Ascending aorta (tissue), 2 donors: ENCODE data around the gene HECTD1. TPM values are rescaled to one million over a fixed set of nuclear protein-coding genes. Genes with fewer than 3 reads are reported as not detected.
"Not testable (repeated sequence)": the region's sequence is repeated elsewhere in the genome, so short reads cannot be mapped to it uniquely, and the experiment has no call there.

Source experiments
- DNase-seq, 2 donors: peaks; one replicate each; pipeline ENCODE4 v3.0.0-alpha.2; 2019; ENCODE audit warnings: low spot score in 2 of 2
- H3K27ac ChIP-seq, 2 donors: fragments of 200-600 bp; sonication (generic); one replicate each; pipeline ENCODE4 v1.5.1; 2016 to 2017; ENCODE audit warnings: mild to moderate bottlenecking in 1 of 2
- H3K27me3 ChIP-seq: fragments of 200-600 bp; sonication (generic); one replicate; pipeline ENCODE4 v1.5.1; 2017
- H3K36me3 ChIP-seq, 2 donors: fragments of 200-600 bp; sonication (generic); one replicate each; pipeline ENCODE4 v1.5.1; 2016
- H3K4me1 ChIP-seq, 2 donors: fragments of 200-600 bp; sonication (generic); one replicate each; pipeline ENCODE4 v1.5.1; 2016 to 2017; ENCODE audit warnings: mild to moderate bottlenecking in 1 of 2
- H3K4me3 ChIP-seq, 2 donors: fragments of 200-600 bp; sonication (generic); one replicate each; pipeline ENCODE4 v1.5.1; 2016 to 2017; ENCODE audit warnings: mild to moderate bottlenecking in 1 of 2
- H3K9me3 ChIP-seq, 2 donors: fragments of 200-600 bp; sonication (generic); one replicate each; pipeline ENCODE4 v1.5.1; 2016
- intact Hi-C: fragments of 100-400 bp; cut with DNase I; formaldehyde crosslinking; loops from one replicate; pipeline ENCODE4 v1.15.1; 2023
- total RNA-seq: library from RNA; depleted of rRNA; stranded (reverse); fragments of >200 nt; gene quantifications from one replicate; pipeline ENCODE4 v1.1.0, GENCODE V29; 2016
- TF ChIP-seq, protein P1 (sequence below), 3 experiments: fragments of 200-600 bp in 2 of 3; fragments of 450-650 bp in 1 of 3; sonication (generic) in 2 of 3; IDR thresholded peaks; one replicate each; pipeline ENCODE4 v1.5.1; 2016 to 2019; ENCODE audit warnings: antibody characterized with exemption in 3 of 3, mild to moderate bottlenecking in 1 of 3, moderate library complexity in 1 of 3

HECTD1 gene
- total RNA-seq, 1 donor from 2014 or later, result 63.6 TPM

DNA sequence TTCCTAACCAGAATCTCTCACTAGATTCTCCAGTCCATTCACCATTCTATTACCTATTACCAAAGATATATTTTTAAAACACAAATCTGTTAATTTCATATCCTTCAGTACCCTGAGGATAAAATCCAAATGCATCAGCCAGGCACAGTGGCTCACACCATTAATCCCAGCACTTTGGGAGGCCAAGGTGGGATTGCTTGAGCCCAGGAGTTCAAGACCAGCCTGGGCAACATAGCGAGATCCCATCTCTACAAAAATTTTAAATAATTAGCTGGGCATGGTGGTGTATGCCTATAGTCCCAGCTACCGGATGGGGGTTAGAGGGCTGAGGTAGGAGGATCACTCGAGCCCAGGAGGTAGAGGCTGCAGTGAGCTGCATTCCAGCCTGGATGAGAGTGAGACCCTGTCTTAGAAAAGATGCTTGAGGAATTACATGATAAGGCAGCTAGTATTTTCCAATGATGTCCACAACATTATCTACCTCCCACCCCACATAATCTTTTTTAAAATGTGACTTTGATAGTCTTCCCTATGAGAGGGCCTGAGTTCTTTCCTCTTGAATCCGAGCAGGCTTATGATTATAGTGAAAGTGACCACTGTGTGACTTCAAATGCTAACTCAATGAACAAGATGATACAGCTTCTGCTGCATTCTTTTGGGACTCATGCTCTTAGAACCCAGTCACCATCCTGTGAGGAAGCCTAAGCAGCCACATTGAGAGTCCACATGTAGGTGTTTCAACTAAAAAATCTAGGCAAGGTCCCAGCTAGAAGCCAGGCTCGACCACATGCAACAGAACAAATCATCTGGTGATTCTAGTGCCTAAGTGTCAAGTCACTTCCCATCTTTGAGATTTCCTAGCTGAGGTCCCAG lies 18.0 kb downstream of the HECTD1 start:
- Histone ChIP-seq H3K9me3 (no peaks in the 10 kb centered on the region), H3K36me3 (peaks cover 3 to 11% of the 10 kb centered on the region in 2 donors), H3K4me3 (no peak overlapping the region), H3K27me3 (no peaks in the 10 kb centered on the region), H3K4me1 (peaks cover 0 to 10% of the 10 kb centered on the region in 2 donors), H3K27ac (no peak overlapping the region)
- TF ChIP-seq, protein P1, sequence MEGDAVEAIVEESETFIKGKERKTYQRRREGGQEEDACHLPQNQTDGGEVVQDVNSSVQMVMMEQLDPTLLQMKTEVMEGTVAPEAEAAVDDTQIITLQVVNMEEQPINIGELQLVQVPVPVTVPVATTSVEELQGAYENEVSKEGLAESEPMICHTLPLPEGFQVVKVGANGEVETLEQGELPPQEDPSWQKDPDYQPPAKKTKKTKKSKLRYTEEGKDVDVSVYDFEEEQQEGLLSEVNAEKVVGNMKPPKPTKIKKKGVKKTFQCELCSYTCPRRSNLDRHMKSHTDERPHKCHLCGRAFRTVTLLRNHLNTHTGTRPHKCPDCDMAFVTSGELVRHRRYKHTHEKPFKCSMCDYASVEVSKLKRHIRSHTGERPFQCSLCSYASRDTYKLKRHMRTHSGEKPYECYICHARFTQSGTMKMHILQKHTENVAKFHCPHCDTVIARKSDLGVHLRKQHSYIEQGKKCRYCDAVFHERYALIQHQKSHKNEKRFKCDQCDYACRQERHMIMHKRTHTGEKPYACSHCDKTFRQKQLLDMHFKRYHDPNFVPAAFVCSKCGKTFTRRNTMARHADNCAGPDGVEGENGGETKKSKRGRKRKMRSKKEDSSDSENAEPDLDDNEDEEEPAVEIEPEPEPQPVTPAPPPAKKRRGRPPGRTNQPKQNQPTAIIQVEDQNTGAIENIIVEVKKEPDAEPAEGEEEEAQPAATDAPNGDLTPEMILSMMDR (IDR thresholded peaks at IDR 0.05), result no peak
- DNase-seq, result no peak
- intact Hi-C loops, result no loop called here

DNA sequence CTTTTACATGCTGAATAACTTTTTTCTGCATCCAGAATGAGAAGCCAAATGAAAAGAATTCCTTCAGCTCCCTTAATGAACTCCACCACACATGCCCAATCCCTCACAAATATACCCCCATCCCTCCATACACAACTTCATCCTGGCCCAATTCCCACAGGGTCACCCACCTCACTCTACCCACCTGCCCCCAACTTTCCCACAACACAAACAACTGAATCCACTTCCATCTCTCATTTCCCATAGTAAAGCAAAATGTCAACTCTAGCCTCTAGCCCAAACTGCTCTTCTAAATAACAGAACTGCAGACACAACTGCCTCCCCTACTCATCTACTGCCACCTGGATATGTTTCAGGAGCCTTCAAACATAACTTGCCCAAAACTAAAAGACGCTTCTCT lies 18.8 kb downstream of the HECTD1 start:
- no peaks in the 10 kb centered on the region for H3K27me3 ChIP-seq
- H3K9me3 ChIP-seq, result no peaks in the 10 kb centered on the region
- TF ChIP-seq, protein P1 (IDR thresholded peaks at IDR 0.05), result no peak
- DNase-seq, result no peak
- H3K4me3 ChIP-seq, result no peak overlapping the region
- H3K36me3 ChIP-seq, result peaks cover 3 to 15% of the 10 kb centered on the region in 2 donors
- no peak overlapping the region for H3K27ac ChIP-seq
- intact Hi-C loops, result no loop called here
- H3K4me1 ChIP-seq, result peaks cover 0 to 5% of the 10 kb centered on the region in 2 donors

DNA sequence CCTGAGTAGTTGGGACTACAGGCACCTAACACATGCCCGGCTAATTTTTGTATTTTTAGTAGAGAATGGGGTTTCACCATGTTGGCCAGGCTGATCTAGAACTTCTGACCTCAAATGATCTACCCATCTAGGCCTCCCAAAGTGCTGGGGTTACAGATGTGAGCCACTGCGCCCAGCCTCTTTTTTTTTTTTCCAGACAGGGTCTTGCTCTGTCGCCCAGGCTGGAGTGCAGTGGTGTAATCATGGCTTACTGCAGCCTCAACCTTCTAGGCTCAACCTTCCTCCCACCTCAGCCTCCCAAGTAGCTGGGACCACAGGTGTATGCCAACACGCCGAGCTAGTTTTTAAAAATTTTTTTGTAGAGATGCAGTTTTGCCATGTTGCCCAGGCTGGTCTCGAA lies 25.6 kb downstream of the HECTD1 start:
- intact Hi-C loops, H3K4me3 ChIP-seq, H3K9me3 ChIP-seq, H3K4me1 ChIP-seq, H3K27ac ChIP-seq, H3K27me3 ChIP-seq, DNase-seq: not testable (repeated sequence)
- H3K36me3 ChIP-seq, result peaks cover 11 to 36% of the 10 kb centered on the region in 2 donors

DNA sequence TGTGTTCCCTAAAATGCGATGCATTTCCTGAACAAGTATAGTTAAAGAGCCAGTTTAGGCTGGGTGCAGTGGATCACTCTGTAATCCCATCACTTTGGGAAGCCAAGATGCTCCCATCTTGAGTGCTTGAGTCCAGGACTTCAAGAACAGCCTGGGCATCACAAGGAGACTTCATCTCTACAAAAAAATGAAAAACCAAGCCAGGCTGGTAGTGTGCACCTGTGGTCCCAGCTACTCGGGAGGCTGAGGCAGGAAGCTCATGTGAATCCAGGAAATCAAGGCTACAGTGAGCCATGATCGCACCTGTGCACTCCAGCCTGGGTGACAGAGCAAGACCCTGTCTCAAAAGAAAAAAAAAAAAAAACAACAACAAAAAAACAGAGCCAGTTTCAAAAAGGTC lies 26.3 kb downstream of the HECTD1 start:
- Histone ChIP-seq H3K27me3 (no peaks in the 10 kb centered on the region), H3K9me3 (no peaks in the 10 kb centered on the region), H3K4me3 (no peak overlapping the region), H3K36me3 (peaks cover 12 to 39% of the 10 kb centered on the region in 2 donors), H3K4me1 (no peaks in the 10 kb centered on the region), H3K27ac (no peak overlapping the region)
- TF ChIP-seq, protein P1 (IDR thresholded peaks at IDR 0.05), result no peak
- DNase-seq, result no peak
- intact Hi-C loops, result no loop called here

DNA sequence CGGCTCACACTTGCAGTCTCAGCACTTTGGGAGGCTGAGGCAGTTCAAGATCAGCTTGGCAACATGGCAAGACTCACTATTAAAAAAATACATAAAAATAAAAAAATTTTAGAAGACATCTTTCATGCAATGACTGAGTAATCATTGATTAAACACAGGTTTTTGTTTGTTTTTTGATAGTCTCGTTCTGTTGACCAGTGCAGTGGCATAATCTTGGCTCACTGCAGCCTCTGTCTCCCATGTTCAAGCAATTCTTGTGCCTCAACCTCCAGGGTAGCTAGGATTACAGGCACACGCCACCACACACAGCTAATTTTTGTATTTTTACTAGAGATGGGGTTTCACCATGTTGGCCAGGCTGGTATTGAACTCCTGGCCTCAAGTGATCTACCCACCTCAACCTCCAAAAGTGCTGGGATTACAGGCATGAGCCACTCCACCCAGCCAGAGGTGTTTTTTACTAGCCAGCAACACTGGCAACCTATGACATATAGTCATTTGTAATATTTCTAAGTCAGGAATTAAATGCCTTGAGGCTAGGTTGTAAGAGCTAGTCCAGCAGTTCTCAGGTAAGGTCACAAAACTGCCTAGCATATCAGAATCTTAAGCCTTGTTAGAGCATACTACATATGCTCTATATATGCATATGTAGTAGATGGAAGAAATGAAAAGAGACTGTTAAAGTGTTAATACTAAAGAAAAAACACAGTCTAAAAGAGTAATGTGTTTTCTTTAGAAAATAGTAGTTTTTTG lies 27.1 kb downstream of the HECTD1 start:
- Histone ChIP-seq H3K27ac (no peak overlapping the region), H3K27me3 (no peaks in the 10 kb centered on the region), H3K4me1 (no peaks in the 10 kb centered on the region), H3K9me3 (no peaks in the 10 kb centered on the region), H3K36me3 (peaks cover 20 to 43% of the 10 kb centered on the region in 2 donors), H3K4me3 (no peak overlapping the region)
- TF ChIP-seq, protein P1 (IDR thresholded peaks at IDR 0.05), result no peak
- DNase-seq, result no peak
- intact Hi-C loops, result no loop called here

DNA sequence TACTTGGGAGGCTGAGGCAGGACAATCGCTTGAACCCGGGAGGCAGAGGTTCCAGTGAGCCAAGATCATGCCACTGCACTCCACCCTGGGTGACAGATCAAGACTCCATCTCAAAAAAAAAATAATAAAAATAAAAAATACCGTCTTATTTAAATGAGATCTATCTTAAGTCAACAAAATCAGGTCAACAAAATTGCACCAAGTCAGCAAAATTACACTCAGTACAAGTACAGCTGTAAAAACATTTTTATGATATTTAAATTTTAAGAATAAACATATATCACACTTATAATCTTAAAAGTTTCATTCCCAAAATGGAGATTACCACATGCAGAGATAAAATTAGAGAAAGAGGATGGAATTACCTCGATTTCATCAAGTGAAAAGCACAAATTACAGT lies 33.2 kb downstream of the HECTD1 start:
- TF ChIP-seq, protein P1 (IDR thresholded peaks at IDR 0.05), result no peak
- Histone ChIP-seq H3K27ac (no peak overlapping the region), H3K9me3 (no peaks in the 10 kb centered on the region), H3K27me3 (no peaks in the 10 kb centered on the region), H3K36me3 (peaks cover 54 to 62% of the 10 kb centered on the region in 2 donors), H3K4me3 (no peak overlapping the region), H3K4me1 (peaks cover 0 to 3% of the 10 kb centered on the region in 2 donors)
- intact Hi-C loops, result no loop called here
- DNase-seq, result no peak
